Colonic mucosa (tissue), 4 donors: Measurements from ENCODE around the gene AGBL4. TPM values are rescaled to one million over a fixed set of nuclear protein-coding genes. Genes with fewer than 3 reads are reported as not detected.

ENCODE experiments used
- DNase-seq: peaks from one replicate; pipeline ENCODE4 v3.0.0-alpha.2; 2020
- H3K27ac ChIP-seq: fragments of 200-600 bp; one replicate; pipeline ENCODE4 v1.8.0; 2021
- H3K27me3 ChIP-seq: fragments of 200-600 bp; one replicate; pipeline ENCODE4 v1.8.0; 2021
- H3K36me3 ChIP-seq: fragments of 200-600 bp; one replicate; pipeline ENCODE4 v1.8.0; 2021
- H3K4me1 ChIP-seq: fragments of 200-600 bp; one replicate; pipeline ENCODE4 v1.8.0; 2021; ENCODE audit warnings: mild to moderate bottlenecking
- H3K4me3 ChIP-seq: fragments of 200-600 bp; one replicate; pipeline ENCODE4 v1.8.0; 2021
- H3K9ac ChIP-seq, 2 donors: one replicate each; pipeline ENCODE4 v1.7.0; 2013; ENCODE audit warnings: control low read depth in 2 of 2, low read depth in 2 of 2, low read length in 2 of 2
- H3K9me3 ChIP-seq: fragments of 200-600 bp; one replicate; pipeline ENCODE4 v1.8.0; 2021
- intact Hi-C: fragments of 100-400 bp; cut with DNase I; formaldehyde crosslinking; loops from one replicate; pipeline ENCODE4 v1.14.1; 2022
- total RNA-seq, 2 donors: library from RNA; stranded (reverse); fragmentation: NEBNext Ultra II Directional in 1 of 2; extraction: Animal tissue kit (Norgen Biotek cat#: 25700) in 1 of 2; gene quantifications; one replicate each; pipeline ENCODE4 v1.2.1, GENCODE V29; 2021
- TF ChIP-seq, protein P1 (sequence below): fragments of 200-600 bp; IDR thresholded peaks from one replicate; pipeline ENCODE4 v1.8.0; 2022; ENCODE audit warnings: antibody characterized with exemption, mild to moderate bottlenecking
- donor health status: healthy.
- donor health status: DM: no; HTN: no; CAD: no.
- donor health status: DM: no; HTN: no; CAD: no.

Gene AGBL4
- total RNA-seq, 2 donors from 2014 or later: 0.24 to 0.30 TPM

DNA sequence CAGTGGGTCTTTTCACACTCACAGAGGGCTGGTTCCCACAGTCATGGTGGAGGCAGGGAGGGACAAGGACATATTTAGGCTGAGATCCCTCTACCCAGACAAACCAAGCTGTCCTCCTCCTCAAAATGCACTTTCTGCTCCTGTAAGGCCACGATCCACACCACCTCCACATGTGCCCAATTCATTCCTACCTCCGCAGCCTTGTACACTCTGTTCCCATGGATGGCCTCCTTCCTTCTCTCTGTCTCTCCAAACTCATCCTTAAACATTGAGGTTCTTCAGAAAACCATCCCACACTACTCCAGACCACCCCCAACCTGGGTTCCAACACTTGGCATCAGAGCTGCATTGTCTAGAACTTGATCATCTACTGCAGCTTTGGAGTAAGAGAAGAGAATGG is 842.7 kb downstream of the AGBL4 start:
- no peaks in the 10 kb centered on the region for H3K9me3 ChIP-seq
- TF ChIP-seq, protein P1, sequence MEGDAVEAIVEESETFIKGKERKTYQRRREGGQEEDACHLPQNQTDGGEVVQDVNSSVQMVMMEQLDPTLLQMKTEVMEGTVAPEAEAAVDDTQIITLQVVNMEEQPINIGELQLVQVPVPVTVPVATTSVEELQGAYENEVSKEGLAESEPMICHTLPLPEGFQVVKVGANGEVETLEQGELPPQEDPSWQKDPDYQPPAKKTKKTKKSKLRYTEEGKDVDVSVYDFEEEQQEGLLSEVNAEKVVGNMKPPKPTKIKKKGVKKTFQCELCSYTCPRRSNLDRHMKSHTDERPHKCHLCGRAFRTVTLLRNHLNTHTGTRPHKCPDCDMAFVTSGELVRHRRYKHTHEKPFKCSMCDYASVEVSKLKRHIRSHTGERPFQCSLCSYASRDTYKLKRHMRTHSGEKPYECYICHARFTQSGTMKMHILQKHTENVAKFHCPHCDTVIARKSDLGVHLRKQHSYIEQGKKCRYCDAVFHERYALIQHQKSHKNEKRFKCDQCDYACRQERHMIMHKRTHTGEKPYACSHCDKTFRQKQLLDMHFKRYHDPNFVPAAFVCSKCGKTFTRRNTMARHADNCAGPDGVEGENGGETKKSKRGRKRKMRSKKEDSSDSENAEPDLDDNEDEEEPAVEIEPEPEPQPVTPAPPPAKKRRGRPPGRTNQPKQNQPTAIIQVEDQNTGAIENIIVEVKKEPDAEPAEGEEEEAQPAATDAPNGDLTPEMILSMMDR: no peak
- no peaks in the 10 kb centered on the region for H3K36me3 ChIP-seq
- no peak overlapping the region for H3K9ac ChIP-seq
- no peak overlapping the region for H3K4me3 ChIP-seq
- no peaks in the 10 kb centered on the region for H3K4me1 ChIP-seq
- H3K27me3 ChIP-seq: no peaks in the 10 kb centered on the region
- intact Hi-C loops: no loop called here
- H3K27ac ChIP-seq: no peak overlapping the region
- no peak for DNase-seq

DNA sequence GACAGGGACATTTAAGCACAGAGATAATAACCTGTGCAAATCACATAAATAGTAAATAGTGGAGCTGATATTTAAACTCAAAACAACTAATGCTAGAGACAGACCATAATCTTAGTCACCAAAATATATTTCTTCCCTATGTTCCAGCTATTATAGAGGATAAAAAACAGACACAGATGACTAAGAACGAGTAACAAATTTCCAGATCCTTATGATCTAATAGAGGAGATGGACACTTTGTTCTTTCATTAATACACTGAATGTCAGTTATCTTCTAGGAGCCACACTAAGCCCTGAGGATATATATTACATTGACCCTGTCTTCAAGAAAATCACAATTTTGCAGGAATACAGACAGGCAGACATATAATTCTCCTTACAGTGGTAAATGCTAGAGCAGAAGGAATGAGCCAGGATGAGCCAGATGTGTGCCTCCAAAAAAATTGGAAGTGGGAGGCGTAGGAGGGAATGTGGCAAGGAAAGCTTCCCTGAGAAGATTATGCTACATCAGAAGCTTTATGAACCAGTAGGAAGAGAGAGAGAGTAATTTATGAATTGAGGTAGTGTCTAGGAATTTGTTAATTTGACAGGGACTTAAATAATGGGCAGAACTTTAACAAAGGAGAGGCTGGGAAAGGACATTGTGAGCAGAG is 851.7 kb downstream of the AGBL4 start:
- Histone ChIP-seq H3K9me3 (no peaks in the 10 kb centered on the region), H3K27me3 (no peaks in the 10 kb centered on the region), H3K9ac (no peak overlapping the region), H3K4me3 (no peak overlapping the region), H3K27ac (no peak overlapping the region), H3K4me1 (no peaks in the 10 kb centered on the region), H3K36me3 (no peaks in the 10 kb centered on the region)
- DNase-seq: no peak
- TF ChIP-seq, protein P1: no peak
- intact Hi-C loops: no loop called here

DNA sequence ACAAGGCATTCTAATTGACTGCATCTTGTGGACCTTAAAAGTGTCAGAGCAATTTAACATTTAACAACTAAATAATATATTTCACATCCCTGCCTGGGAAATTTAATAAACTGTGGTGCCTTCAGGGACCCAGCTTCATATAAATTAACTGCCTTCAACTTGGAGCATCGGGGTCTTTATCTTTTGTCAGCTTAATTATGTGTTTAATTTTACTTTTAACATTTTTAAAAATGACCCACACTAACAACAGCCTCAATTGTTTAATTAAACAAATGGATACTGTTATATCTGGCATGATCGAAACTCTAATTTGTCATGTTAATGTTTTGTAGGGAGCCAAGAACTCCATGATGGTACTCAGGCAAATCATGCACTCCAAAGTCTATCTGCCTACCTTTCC is 857.7 kb downstream of the AGBL4 start:
- no peaks in the 10 kb centered on the region for H3K4me1 ChIP-seq
- no peak overlapping the region for H3K9ac ChIP-seq
- H3K9me3 ChIP-seq: no peaks in the 10 kb centered on the region
- intact Hi-C loops: no loop called here
- no peak for DNase-seq
- H3K27ac ChIP-seq: no peak overlapping the region
- TF ChIP-seq, protein P1: no peak
- no peaks in the 10 kb centered on the region for H3K27me3 ChIP-seq
- H3K4me3 ChIP-seq: no peak overlapping the region
- no peaks in the 10 kb centered on the region for H3K36me3 ChIP-seq

DNA sequence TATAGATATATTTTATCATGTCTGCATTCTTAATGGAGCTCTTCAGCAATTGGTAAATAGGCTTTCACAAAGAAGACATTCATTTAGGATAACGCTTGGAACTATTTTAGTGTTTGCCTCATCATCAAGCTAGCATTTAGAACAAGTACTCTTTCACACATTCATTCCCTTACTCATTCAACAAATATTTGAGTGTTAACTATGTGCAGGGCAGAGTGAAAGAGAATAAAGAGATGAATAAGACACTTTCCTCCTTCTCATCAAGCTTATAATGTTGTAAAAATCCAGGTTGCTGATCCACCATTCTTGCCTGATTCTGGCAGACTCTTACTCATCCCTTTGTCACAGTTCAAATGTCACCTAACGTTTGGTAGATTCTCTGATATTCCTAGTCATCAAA is 860.7 kb downstream of the AGBL4 start:
- no peaks in the 10 kb centered on the region for H3K4me1 ChIP-seq
- H3K9ac ChIP-seq: no peak overlapping the region
- H3K9me3 ChIP-seq: no peaks in the 10 kb centered on the region
- no peaks in the 10 kb centered on the region for H3K36me3 ChIP-seq
- no peak overlapping the region for H3K27ac ChIP-seq
- TF ChIP-seq, protein P1: no peak
- intact Hi-C loops: no loop called here
- H3K4me3 ChIP-seq: no peak overlapping the region
- DNase-seq: no peak
- no peaks in the 10 kb centered on the region for H3K27me3 ChIP-seq

DNA sequence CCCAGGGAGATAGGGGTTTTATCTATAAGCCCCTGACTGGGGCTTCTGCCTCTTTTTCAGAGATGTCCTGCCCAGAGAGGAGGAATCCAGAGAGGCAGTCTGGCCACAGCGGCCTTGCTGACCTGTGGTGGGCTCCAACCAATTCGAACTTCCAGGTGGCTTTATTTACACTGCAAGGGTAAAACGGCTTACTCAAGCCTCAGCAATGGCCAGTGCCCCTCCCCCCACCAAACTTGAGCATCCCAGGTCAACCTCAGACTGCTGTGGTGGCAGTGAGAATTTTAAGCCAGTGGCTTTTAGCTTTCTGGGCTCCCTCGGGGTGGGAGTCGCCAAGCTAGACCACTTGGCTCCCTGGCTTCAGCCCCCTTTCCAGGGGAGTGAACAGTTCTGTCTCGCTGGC is 863.1 kb downstream of the AGBL4 start:
- H3K36me3 ChIP-seq: no peaks in the 10 kb centered on the region
- no peaks in the 10 kb centered on the region for H3K4me1 ChIP-seq
- DNase-seq: no peak
- TF ChIP-seq, protein P1: no peak
- H3K9ac ChIP-seq: no peak overlapping the region
- intact Hi-C loops: no loop called here
- no peaks in the 10 kb centered on the region for H3K9me3 ChIP-seq
- no peak overlapping the region for H3K4me3 ChIP-seq
- H3K27me3 ChIP-seq: no peaks in the 10 kb centered on the region
- no peak overlapping the region for H3K27ac ChIP-seq
